GM18951 (cell line): Measurements from ENCODE around the gene ARRDC2.

Experiments
- POLR2A ChIP-seq: IDR thresholded peaks from 4 replicates; pipeline ENCODE4 v1.6.1; 2011; ENCODE audit warnings: mild to moderate bottlenecking; ENCODE audit not compliant: insufficient read length, insufficient read depth; ENCODE audit errors: extremely low read depth
- in situ Hi-C: fragments of 300-500 bp; cut with MboI; formaldehyde crosslinking; loops from one replicate; pipeline ENCODE4 v1.12.0; 2022; ENCODE audit warnings: low sequenced_read_pairs, mixed read lengths, inconsistent platforms; ENCODE audit not compliant: unreplicated experiment

The ARRDC2 gene

DNA sequence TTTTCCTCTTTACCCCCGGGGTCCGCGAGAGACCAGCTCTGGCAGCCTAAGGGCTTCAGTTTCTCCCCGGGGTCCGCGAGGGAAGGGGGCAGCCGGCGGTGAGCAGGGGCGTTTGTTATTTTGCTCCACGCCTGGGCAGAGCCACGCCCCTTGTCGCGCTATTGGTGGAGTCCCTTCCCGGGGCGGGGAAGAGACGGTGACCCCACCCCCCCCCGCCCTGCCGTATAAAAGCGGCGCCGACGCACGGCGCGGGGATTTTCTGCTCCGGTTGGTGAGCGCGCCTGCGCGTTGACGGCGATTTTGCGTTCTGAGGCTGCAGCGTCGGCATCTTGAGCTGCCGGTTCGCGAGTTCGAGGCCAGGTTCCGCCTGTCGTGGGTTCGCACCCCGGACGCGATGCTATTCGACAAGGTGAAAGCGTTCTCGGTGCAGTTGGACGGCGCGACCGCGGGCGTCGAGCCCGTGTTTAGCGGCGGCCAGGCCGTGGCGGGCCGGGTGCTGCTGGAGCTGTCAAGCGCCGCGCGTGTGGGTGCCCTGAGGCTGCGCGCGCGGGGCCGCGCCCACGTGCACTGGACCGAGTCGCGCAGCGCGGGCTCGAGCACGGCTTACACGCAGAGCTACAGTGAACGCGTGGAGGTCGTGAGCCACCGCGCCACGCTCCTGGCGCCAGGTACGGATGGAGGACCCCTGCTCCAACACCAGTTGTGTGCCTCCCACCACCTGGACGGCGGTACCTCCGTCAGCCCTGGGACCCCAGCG, at the start of gene ARRDC2:
ARRDC2 (plus strand) TSS at position 254 of the 757 bp plus-strand sequence; CDS start at position 395, 141 bp downstream.
- peak; percentile 36 for TF ChIP-seq POLR2A

DNA sequence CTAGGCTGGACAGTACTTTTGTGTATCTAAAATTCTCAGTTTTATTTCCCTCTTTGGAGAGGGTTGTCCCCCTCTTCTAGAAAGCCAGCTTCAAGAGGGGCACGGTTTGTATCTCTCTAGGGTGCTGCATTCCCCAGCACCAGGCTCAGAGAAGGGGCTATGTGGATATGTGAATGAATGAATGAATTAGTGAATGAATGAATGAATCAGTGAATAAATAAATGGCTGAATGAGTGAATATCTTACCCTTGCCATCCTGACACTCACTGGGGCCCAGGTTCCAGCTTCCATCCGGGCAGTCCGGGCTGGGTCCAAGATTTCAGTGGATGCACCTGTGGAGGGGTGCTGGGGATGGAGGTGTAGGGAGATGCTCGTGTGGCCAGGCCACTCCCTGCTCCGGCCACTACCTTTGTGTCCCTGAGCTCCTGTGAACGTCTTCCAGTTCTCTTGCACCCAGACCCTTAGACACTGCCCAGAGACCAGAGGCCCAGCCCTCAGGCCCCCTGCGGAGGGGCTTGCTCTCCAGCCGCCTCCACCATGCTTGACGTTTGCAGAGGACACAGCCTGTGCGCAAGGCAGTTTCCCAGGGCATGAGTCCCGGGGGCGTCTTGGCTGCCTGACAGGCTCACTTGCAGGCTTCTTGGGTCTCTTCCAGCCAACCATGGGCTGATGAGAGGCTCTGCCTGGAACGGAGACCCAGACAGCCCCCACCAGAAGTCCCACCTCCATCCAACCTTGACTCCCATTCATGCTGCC, 43.9 kb upstream of the ARRDC2 start:
- no peak for TF ChIP-seq POLR2A
- in situ Hi-C loops, result no loop called here

More for the DNA sequence above, at the start of gene ARRDC2:
- in situ Hi-C loops, result loop anchor here (5.0 kb wide), 1 partner anchor 49 kb away; no protein-coding TSS in a partner anchor

DNA sequence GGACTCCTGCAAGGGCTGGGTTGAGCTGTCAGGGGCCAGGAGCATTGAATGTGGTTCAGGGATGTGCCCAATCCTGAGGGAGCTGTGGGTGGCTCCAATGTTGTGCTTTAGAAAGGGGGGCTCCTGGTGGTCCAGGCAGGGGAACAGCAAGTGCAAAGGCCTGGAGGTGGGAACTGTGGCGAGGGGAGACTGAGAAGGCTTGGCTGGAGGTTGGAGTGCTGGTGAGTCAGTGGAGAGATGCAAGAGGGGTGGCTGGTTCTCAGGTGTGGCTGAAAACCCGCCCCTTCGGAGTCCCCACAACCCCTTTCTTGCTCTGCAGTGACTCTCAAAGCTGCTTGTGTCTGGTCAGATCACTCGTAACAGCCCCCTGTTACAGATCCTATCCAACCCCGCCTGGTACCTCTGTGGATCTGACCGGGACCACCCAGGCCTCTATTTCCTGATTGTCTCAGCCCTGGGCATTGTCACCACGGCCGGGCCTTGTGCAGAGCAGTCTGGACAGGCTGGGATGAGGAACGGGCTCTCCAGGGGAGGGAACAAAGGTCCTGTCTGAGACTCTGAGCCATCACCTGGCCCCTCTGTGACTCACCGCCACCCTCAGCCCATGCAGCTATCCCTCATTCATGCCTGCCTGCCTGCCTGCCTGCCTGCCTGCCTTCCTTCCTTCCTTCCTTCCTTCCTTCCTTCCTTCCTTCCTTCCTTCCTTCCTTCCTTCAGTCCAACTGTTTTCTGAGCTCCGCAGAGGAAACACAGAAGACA, 42.4 kb upstream of the ARRDC2 start:
- no peak for TF ChIP-seq POLR2A
- in situ Hi-C loops, result no loop called here

DNA sequence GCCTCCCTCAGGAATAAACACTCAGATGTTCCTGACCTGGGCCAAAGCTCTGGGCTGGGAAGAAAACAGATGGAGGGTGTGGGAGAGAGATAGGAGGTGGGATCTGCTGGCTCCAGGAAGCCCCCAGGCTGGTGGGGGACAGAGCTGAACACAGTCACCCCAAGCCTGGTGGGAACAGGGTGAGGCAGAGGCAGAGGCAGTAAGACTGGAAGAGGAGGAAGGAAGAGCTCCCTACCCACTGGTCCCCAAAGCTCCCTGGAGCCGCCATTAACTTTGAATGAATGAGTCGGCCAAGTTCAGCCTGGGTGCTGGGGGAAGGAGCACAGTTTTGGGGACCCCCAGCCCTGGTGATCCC, 41.9 kb upstream of the ARRDC2 start:
- TF ChIP-seq POLR2A, result no peak
- in situ Hi-C loops, result no loop called here

DNA sequence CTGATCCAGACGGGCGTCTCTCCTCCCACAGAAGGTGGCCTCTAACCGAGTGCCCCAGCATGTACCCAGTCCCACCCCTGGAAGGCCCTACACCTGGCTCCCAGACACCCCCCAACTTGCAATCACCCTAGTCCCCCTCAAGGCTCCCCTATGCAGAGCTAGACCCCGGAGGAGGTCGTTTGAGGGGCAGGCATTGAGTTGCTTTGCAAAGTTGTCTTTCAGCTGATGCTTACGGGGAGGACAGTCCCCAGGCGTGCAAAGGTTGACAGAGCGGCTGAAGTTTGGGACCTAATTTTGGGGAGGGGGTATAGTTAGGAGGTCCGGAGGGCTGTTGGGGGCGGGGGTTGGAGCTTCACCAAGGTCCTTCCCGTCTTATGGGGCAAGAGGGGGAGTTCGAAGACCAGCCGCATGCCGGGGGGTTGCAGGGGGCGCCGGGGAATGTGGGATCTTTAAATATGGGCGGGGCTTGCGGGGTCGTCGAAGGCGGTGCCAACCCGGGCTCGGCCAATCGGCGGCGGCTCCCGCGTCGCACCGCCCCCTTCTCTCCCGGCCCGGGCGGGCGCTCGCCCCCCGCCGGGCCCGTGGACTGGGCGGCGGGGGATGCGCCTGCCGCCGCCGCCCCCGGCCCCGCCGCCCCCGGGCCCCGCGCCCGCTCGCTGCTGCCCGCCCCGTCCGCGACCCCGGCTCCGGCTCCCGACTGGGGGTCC, 41.3 kb upstream of the ARRDC2 start, which contains the start of gene KCNN1:
KCNN1 (plus strand) TSS at position 558 of the 707 bp plus-strand sequence. CDS start 6,782 bp downstream, outside the sequence.
- no peak for TF ChIP-seq POLR2A

DNA sequence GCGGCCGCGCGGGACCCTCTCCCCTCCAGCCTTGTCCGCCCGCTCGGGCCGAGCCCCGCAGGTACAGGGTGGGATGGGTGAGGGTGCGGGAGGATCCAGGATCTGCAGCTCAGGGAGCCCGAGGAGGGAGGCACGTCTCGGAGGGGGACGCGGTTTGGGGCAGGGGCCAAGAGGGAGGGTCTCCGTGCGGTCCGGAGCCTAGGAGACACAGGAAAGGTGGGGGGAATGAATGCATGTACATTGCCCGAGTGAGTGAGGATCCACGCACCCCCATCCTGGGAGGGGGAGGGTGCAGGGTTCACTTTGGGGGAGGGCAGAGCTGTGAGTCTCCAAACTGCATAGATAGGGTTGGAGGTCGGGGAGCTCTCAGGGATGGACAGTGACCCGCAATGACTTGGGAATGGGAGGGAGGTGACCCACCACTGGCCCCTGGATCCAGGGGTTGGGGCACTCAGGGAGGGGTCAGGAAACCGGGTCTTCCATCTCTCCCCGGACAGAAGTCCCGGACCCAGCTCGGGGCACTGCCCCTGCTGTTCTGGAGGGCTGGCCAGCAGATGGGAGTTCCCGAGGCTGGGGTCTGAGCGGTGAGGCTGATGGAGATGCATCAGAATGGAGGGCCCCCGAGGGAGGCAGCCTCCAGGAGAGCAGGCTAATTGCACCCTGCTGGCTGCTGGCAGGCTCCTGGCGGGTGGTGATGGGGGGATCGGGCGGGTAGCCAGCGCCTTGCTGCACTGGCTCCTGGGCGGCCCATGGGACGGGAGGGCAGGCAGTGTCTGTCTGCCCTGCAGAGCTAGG, 40.5 kb upstream of the ARRDC2 start:
- in situ Hi-C loops, result no loop called here
- no peak for TF ChIP-seq POLR2A

More for the DNA sequence above, 41.3 kb upstream of the ARRDC2 start, which contains the start of gene KCNN1:
- in situ Hi-C loops, result no loop called here

DNA sequence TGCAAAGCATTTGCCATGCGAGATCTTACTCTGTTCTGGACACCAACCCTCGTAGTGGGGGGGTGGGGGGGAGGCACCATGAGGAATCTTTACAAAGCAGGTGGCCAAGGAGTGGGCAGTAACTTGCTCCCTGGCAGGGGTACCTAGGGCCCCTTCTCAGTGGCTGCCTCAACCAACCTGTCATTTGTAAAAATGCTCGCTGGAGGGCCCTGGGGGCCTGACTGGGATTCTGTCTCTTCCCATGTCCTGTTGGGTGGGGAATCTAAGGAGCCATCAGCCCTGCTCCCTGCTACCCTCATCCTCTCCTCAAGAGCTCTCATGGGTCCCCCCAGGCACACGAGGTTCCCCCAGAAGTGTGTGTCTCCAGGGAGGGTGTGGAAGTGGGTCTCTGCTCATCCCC, 39.6 kb upstream of the ARRDC2 start:
- in situ Hi-C loops, result no loop called here
- TF ChIP-seq POLR2A, result no peak

DNA sequence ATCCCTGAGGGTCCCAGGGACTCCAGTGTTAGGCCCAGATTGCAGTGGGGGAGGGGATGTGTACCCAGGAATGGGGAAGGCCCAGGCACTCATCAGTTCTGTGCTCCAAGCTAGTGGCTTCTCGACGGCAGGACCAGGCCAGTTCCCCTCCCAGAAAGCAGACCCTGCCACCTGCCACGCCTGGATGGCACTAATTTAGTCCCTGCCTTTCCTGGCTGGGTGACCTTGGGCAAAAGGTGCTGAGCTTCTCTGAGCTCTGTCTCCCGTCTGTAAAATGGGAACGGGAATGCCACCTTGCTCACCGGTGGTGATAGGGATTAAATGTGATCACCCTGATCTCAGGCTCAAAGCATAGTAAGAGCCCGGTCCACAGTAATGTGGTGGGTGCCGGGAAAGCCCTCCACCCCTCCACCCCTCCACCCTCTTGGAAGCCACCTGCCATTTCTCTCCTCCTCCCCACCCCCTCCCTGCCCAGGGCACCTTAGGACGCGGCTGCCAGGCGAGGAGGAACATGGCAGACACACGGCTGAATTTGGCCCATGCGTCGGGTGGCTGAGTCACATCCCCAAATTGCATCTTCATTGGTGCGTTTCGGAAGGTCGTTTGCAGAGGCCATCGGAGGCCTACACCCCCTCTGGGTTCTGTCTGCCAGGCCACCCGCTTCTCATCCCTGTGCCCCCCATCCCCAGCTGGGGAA, 38.7 kb upstream of the ARRDC2 start:
- TF ChIP-seq POLR2A, result no peak
- in situ Hi-C loops, result no loop called here

DNA sequence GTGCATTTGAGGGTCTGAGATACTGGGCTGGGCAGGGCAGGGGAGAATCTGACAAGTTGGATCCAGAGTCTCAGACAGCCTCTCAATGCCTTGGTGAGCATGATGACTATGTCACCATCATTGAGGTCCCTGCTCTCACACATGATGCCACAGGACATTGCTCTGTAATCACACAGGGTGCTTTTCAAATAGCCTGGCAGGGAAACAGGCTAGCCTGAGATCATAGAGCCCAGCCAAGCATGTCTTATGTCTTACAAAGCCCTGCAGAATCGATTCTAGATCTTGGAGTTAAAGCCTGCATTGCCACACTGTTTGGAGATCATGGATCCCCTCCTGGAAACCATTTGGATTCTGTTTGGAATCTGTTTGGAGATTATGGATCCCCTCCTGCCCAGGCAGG, 35.7 kb upstream of the ARRDC2 start:
- TF ChIP-seq POLR2A, result no peak

DNA sequence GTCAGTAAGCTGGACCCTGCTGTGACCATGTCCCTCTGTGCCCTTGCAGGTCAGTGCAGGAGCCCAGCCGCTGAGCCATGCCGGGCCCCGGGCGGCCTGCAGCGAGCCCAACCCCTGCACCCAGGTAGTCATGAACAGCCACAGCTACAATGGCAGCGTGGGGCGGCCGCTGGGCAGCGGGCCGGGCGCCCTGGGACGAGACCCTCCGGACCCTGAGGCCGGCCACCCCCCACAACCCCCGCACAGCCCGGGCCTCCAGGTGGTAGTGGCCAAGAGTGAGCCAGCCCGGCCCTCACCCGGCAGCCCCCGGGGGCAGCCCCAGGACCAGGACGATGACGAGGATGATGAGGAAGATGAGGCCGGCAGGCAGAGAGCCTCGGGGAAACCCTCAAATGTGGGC, 34.2 kb upstream of the ARRDC2 start:
- in situ Hi-C loops, result no loop called here
- no peak for TF ChIP-seq POLR2A

More for the DNA sequence above, 35.7 kb upstream of the ARRDC2 start:
- in situ Hi-C loops, result no loop called here

DNA sequence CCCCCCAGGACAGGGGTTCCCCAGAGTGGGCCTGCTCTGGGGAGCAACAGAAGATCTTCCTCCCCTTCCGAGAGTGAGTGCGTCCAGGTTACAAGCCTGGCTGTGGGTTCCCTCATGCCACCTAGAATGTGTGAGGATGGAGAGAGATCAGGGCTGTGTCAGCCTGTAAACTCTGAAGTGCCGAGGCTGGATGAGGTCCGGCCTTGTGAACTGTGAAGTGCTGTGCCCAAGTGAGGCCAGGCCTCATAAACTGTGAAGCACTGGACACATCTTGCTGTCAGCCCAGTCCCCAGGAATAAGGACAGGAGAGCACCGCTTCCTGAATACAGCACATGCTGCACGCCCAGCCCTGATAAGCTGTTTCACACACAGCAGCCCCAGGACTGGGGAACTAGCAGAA, 33.4 kb upstream of the ARRDC2 start:
- in situ Hi-C loops, result no loop called here
- TF ChIP-seq POLR2A, result no peak

DNA sequence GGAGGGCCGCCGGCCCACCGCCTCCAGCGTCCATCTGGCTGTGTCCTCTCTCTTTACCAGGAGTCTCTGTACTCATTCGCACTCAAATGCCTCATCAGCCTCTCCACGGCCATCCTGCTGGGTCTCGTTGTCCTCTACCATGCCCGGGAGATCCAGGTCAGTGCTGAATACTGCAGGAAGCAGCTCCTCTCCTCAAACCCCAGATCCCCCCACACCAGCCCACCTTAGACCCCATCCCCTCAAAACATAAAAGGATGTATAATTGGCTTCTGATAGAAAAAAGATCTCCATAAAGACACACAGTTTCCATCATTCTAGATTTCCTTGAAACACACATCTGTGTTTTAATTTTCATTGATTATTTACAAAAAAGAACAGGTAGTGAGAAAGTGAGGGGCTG, 32.9 kb upstream of the ARRDC2 start:
- in situ Hi-C loops, result no loop called here
- TF ChIP-seq POLR2A, result no peak

DNA sequence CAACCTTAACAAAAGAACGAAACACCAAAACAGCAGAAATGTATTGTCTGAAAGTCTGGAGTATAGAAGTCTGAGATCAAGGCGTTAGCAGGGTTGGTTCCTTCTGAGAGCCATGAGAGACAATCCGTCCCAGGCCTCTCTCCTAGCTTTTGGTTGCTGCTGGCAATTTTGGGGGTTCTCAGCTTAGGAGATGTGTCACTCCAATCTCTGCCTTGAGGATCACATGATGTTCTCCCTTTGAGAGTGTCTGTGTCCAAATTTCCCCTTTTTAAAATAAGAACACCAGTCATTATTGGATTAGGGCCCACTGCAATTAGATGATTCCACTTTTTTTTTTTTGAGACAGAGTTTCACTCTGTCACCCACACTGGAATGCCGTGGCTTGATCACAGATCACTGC, 30.9 kb upstream of the ARRDC2 start:
- in situ Hi-C loops, result no loop called here
- TF ChIP-seq POLR2A, result no peak
